A673 (cell line): ENCODE results near the gene TNFRSF9.

Source experiments
- EZH2 ChIP-seq: fragments of 200-600 bp; sonication (generic); IDR thresholded peaks from 2 replicates; pipeline ENCODE4 v1.6.1; 2017; ENCODE audit warnings: borderline replicate concordance, low read depth, mild to moderate bottlenecking, mixed read lengths, antibody characterized with exemption, low read length; ENCODE audit not compliant: poor library complexity, severe bottlenecking
- TF ChIP-seq, protein P1 (sequence below): fragments of 300-800, 200-600 bp; sonication (generic); conservative IDR thresholded peaks from 2 replicates; pipeline ENCODE4 v1.5.1; 2017; ENCODE audit warnings: low read depth, mild to moderate bottlenecking, antibody characterized with exemption, low read length, moderate library complexity, mixed read lengths

DNA sequence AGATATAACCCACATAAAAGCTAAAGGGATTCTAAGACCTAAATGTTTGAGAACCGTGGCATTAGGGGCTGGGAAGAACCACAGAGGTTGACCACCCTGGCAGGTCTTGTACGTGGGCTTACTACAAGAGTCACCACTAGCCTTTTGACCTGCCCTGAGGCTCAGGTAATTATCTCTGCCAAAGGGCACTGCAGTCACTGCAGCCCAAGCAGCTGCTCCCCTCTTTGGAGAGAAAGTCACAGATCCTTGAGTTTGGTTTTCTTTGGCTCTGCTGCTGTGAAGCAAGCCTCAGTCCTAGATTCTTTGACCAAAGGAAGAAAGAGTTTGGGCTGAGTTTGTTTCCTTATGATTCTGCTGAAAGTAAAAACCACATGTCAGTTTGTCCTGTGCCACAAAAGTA, 32.4 kb upstream of the TNFRSF9 start:
- TF ChIP-seq, protein P1, sequence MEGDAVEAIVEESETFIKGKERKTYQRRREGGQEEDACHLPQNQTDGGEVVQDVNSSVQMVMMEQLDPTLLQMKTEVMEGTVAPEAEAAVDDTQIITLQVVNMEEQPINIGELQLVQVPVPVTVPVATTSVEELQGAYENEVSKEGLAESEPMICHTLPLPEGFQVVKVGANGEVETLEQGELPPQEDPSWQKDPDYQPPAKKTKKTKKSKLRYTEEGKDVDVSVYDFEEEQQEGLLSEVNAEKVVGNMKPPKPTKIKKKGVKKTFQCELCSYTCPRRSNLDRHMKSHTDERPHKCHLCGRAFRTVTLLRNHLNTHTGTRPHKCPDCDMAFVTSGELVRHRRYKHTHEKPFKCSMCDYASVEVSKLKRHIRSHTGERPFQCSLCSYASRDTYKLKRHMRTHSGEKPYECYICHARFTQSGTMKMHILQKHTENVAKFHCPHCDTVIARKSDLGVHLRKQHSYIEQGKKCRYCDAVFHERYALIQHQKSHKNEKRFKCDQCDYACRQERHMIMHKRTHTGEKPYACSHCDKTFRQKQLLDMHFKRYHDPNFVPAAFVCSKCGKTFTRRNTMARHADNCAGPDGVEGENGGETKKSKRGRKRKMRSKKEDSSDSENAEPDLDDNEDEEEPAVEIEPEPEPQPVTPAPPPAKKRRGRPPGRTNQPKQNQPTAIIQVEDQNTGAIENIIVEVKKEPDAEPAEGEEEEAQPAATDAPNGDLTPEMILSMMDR = no peak
- TF ChIP-seq EZH2 = no peak
